Upper lobe of left lung (tissue), 4 donors: ENCODE results near the gene MAT1A.

Experiments used
- CTCF ChIP-seq, 6 experiments: fragments of 450-650 bp in 4 of 6; fragments of 200-600 bp in 2 of 6; sonication (generic) in 2 of 6; IDR thresholded peaks; one replicate each; pipeline ENCODE4 v1.5.1; 2016 to 2019; ENCODE audit warnings: antibody characterized with exemption in 6 of 6
- EP300 ChIP-seq, 4 donors: sonication (generic); formaldehyde crosslinking; IDR thresholded peaks; one replicate each; pipeline ENCODE4 v1.5.1; 2017; ENCODE audit warnings: antibody characterized with exemption in 4 of 4, control low read depth in 2 of 4
- POLR2A ChIP-seq, 4 donors: fragments of 450-650 bp; IDR thresholded peaks; one replicate each; pipeline ENCODE4 v1.5.1; 2016 to 2017; ENCODE audit warnings: antibody characterized with exemption in 4 of 4, mild to moderate bottlenecking in 2 of 4
- POLR2AphosphoS5 ChIP-seq, 2 donors: sonication (generic); formaldehyde crosslinking; IDR thresholded peaks; one replicate each; pipeline ENCODE4 v1.5.1; 2017; ENCODE audit warnings: antibody characterized with exemption in 2 of 2

- TF ChIP-seq POLR2AphosphoS5 (IDR thresholded peaks at IDR 0.05) (no peak), POLR2A (IDR thresholded peaks at IDR 0.05) (no peak), CTCF (IDR thresholded peaks at IDR 0.05) (no peak), EP300 (IDR thresholded peaks at IDR 0.05) (no peak)
Measured at GRCh38 chr10:80319318-80319717, 29.9 kb upstream of the MAT1A start.
